ENCODE results near the gene ARID1B.

ARID1B gene

GRCh38 chr6:156776840-156777576 lies at the start of gene ARID1B:
Gene ARID1B, plus strand, starts transcription at chr6:156777378. Its CDS starts 303 bp downstream, at chr6:156777681.
- DNase-seq, result peak; percentile 86

GRCh38 chr6:156727715-156728385 lies 49.3 kb upstream of the ARID1B start:
- no peak for DNase-seq

- DNase-seq, result no peak
These were observed 47.9 kb upstream of the ARID1B start for GRCh38 chr6:156729248-156729647.

GRCh38 chr6:156731396-156731795 lies 45.8 kb upstream of the ARID1B start:
- DNase-seq, result no peak

- DNase-seq, result no peak
These were observed 41.4 kb upstream of the ARID1B start for GRCh38 chr6:156735751-156736150.

GRCh38 chr6:156740604-156741003 lies 36.6 kb upstream of the ARID1B start:
- no peak for DNase-seq

GRCh38 chr6:156741287-156742073 lies 35.7 kb upstream of the ARID1B start:
- DNase-seq, result no peak

GRCh38 chr6:156747715-156748114 lies 29.5 kb upstream of the ARID1B start:
- no peak for DNase-seq

GRCh38 chr6:156748504-156748903 lies 28.7 kb upstream of the ARID1B start:
- DNase-seq, result no peak

- DNase-seq, result peak in 1 of 2 donors; percentile 24
These were observed 24.4 kb upstream of the ARID1B start for GRCh38 chr6:156752666-156753301.

- no peak for DNase-seq
These were observed 20.3 kb upstream of the ARID1B start for GRCh38 chr6:156756630-156757610.

GRCh38 chr6:156757849-156758248 lies 19.3 kb upstream of the ARID1B start:
- DNase-seq, result no peak

GRCh38 chr6:156760377-156760776 lies 16.8 kb upstream of the ARID1B start:
- DNase-seq, result no peak

GRCh38 chr6:156762547-156762946 lies 14.6 kb upstream of the ARID1B start:
- DNase-seq, result no peak

GRCh38 chr6:156765117-156765516 lies 12.1 kb upstream of the ARID1B start:
- DNase-seq, result no peak

GRCh38 chr6:156767603-156768467 lies 9.3 kb upstream of the ARID1B start:
- no peak for DNase-seq

- DNase-seq, result no peak
These were observed 6.1 kb upstream of the ARID1B start for GRCh38 chr6:156771047-156771446.

GRCh38 chr6:156771761-156772160 lies 5.4 kb upstream of the ARID1B start:
- DNase-seq, result no peak

- no peak for DNase-seq
These were observed 3.7 kb upstream of the ARID1B start for GRCh38 chr6:156773476-156773875.

- no peak for DNase-seq
These were observed 3.0 kb upstream of the ARID1B start for GRCh38 chr6:156773935-156774852.

Measured in CD4-positive, alpha-beta T cell treated with Interleukin-4 for 1 hour (primary cell).